GM12878 (cell line): ENCODE data around the gene ZDHHC5. TPM values are rescaled to one million over a fixed set of nuclear protein-coding genes. Genes with fewer than 3 reads are reported as not detected.
A peak's percentile ranks its signal among the peaks of the same experiment; 100 is the strongest.

Experiments
- ATAC-seq: fragments of 200-7000 bp; cut with Tn5 transposase; 3 replicates; pipeline ENCODE4 v1.9.1; 2020; ENCODE audit warnings: mild to moderate bottlenecking, moderate library complexity
- BruUV-seq: library from RNA; stranded (reverse); fragments of 400-500 nt; replicated peaks from 2 replicates; lab custom pipeline; 2021; lab: Mats Ljungman, UMichigan
- CTCF ChIA-PET: fragments of 300-600 bp; sonication (Branson Sonifier 250); formaldehyde crosslinking; extraction: SDS; loops from one replicate; lab custom pipeline; 2021; ENCODE audit warnings: inconsistent platforms; lab: Yijun Ruan, JAX
- POLR2A ChIA-PET: fragments of 350-600 bp; formaldehyde crosslinking; extraction: SDS; loops from one replicate; lab custom pipeline; 2021; ENCODE audit warnings: inconsistent platforms; lab: Charles Lee
- RAD21 ChIA-PET: fragments of 300-600 bp; sonication (Branson Sonifier 250); formaldehyde crosslinking; loops from one replicate; lab custom pipeline; 2023; ENCODE audit warnings: antibody characterized with exemption; ENCODE audit not compliant: unreplicated experiment; lab: Charles Lee
- SMC1A ChIA-PET: fragments of 300-600 bp; sonication (Branson Sonifier 250); formaldehyde crosslinking; loops from one replicate; lab custom pipeline; 2023; ENCODE audit not compliant: unreplicated experiment, uncharacterized antibody; lab: Charles Lee
- DNase-seq: peaks from one replicate; pipeline ENCODE4 v3.0.0-alpha.2; 2011; ENCODE audit warnings: low read depth, low spot score
- FAIRE-seq: peaks from 3 replicates; lab custom pipeline; 2011; peaks lifted over from hg19 to GRCh38; lab: Jason Lieb, UNC
- H2AFZ ChIP-seq: 2 replicates; pipeline ENCODE4 v1.6.0; 2011; ENCODE audit warnings: low read depth, low read length, control low read depth; ENCODE audit not compliant: control insufficient read depth
- H3K27ac ChIP-seq: 2 replicates; pipeline ENCODE4 v1.5.1; 2011; ENCODE audit warnings: control low read depth; ENCODE audit not compliant: control insufficient read depth, insufficient read depth
- H3K27me3 ChIP-seq, 2 experiments: replicated peaks in 1 of 2; 2 replicates each; pipeline versions ENCODE4 v1.6.0 to v1.6.1; 2011; ENCODE audit warnings: low read length in 1 of 2; ENCODE audit not compliant: control insufficient read depth in 2 of 2, insufficient read depth in 2 of 2
- H3K36me3 ChIP-seq, 2 experiments: 2 replicates each; pipeline ENCODE4 v1.5.1; 2011; ENCODE audit warnings: low read length in 1 of 2; ENCODE audit not compliant: control insufficient read depth in 2 of 2, insufficient read depth in 2 of 2
- H3K4me1 ChIP-seq: 2 replicates; pipeline ENCODE4 v1.6.1; 2011; ENCODE audit warnings: mild to moderate bottlenecking, low read length, moderate library complexity, mixed read lengths; ENCODE audit not compliant: control insufficient read depth, insufficient read depth
- H3K4me2 ChIP-seq: 2 replicates; pipeline ENCODE4 v1.6.0; 2011; ENCODE audit warnings: control low read depth; ENCODE audit not compliant: control insufficient read depth, insufficient read depth
- H3K4me3 ChIP-seq: fragments of 200-600 bp; sonication (generic); 2 replicates; pipeline ENCODE4 v1.5.1; 2016
- H3K79me2 ChIP-seq: 2 replicates; pipeline ENCODE4 v1.6.0; 2011; ENCODE audit warnings: low read length; ENCODE audit not compliant: control insufficient read depth, insufficient read depth
- H3K9ac ChIP-seq: 2 replicates; pipeline ENCODE4 v1.8.0; 2011; ENCODE audit warnings: low read length, control low read depth, mixed read lengths; ENCODE audit not compliant: control insufficient read depth, insufficient read depth
- H3K9me3 ChIP-seq: replicated peaks from 3 replicates; pipeline ENCODE4 v1.5.1; 2011; ENCODE audit warnings: mild to moderate bottlenecking, low read length; ENCODE audit not compliant: control insufficient read depth, insufficient read depth
- H4K20me1 ChIP-seq: 2 replicates; pipeline ENCODE4 v1.6.0; 2011; ENCODE audit not compliant: control insufficient read depth, insufficient read depth
- E2F8 ChIP-seq: fragments of 450-650 bp; IDR thresholded peaks from 2 replicates; pipeline ENCODE4 v1.6.1; 2018; ENCODE audit warnings: mild to moderate bottlenecking, low read depth, moderate library complexity; ENCODE audit not compliant: partially characterized antibody
- ETV6 ChIP-seq, 2 experiments: fragments of 450-650 bp in 1 of 2; IDR thresholded peaks in 1 of 2; conservative IDR thresholded peaks in 1 of 2; 2 replicates each; pipeline ENCODE4 v1.6.1; 2014; ENCODE audit warnings: antibody characterized with exemption in 1 of 2, borderline replicate concordance in 1 of 2, low read depth in 1 of 2, mild to moderate bottlenecking in 1 of 2, moderate library complexity in 1 of 2
- HDGF ChIP-seq: fragments of 450-650 bp; IDR thresholded peaks from 2 replicates; pipeline ENCODE4 v1.6.1; 2016; ENCODE audit warnings: antibody characterized with exemption
- NFXL1 ChIP-seq: fragments of 450-650 bp; IDR thresholded peaks from 2 replicates; pipeline ENCODE4 v1.6.1; 2017; ENCODE audit warnings: antibody characterized with exemption, mild to moderate bottlenecking, borderline replicate concordance
- NR2C1 ChIP-seq: fragments of 450-650 bp; IDR thresholded peaks from 2 replicates; pipeline ENCODE4 v1.6.1; 2017; ENCODE audit warnings: antibody characterized with exemption, mild to moderate bottlenecking, moderate library complexity
- RCOR1 ChIP-seq: conservative IDR thresholded peaks from 2 replicates; pipeline ENCODE4 v1.6.1; 2012; ENCODE audit warnings: low read depth, low read length, improper control_type of control experiment
- TCF3 ChIP-seq: IDR thresholded peaks from 2 replicates; pipeline ENCODE4 v1.6.1; 2012; ENCODE audit warnings: low read depth, mild to moderate bottlenecking, low read length, borderline replicate concordance; ENCODE audit not compliant: insufficient read depth
- WGBS: methylation state at CpG from one replicate; pipeline ENCODE4 v1.1.6; 2016; ENCODE audit warnings: low lambda C conversion rate; ENCODE audit not compliant: insufficient replicate concordance, insufficient coverage; ENCODE audit errors: missing lambda C conversion rate; 5-methylcytosine and 5-hydroxymethylcytosine counted together
- in situ Hi-C: fragments of 300-500 bp; cut with MboI; formaldehyde crosslinking; loops from 9 replicates; pipeline ENCODE4 v1.14.3; 2018; ENCODE audit warnings: mixed read lengths
- intact Hi-C: fragments of 100-400 bp; cut with micrococcal nuclease; formaldehyde crosslinking; loops from one replicate; pipeline ENCODE4 v1.14.2; 2022; ENCODE audit not compliant: unreplicated experiment
- polyA plus RNA-seq, 11 experiments: library from polyadenylated mRNA; depleted of rRNA in 4 of 11; unstranded in 6 of 11; stranded (reverse) in 5 of 11; fragments of >200 nt; fragmentation: Nextera tagmentation in 4 of 11; fragmentation: Illumina TruSeq in 1 of 11; extraction: Ambion mirVana in 4 of 11; extraction: Trizol in 1 of 11; gene quantifications; 1 replicate in 1 of 11; 2 replicates in 10 of 11; pipeline versions ENCODE4 v1.2.1 to v1.2.3, GENCODE V29; 2011 to 2016; ENCODE audit warnings: inconsistent platforms in 2 of 11, missing spikeins in 2 of 11, low read depth in 1 of 11
- total RNA-seq, 4 experiments: library from RNA; depleted of rRNA in 3 of 4; stranded (reverse); fragments of >200 nt in 3 of 4; fragmentation: Illumina TruSeq in 1 of 4; extraction: Trizol in 1 of 4; gene quantifications; 2 replicates each; pipeline versions ENCODE4 v1.2.1 to v1.2.3, GENCODE V29; 2013 to 2021
- TF ChIP-seq, protein P1 (sequence below): IDR thresholded peaks from 2 replicates; pipeline ENCODE4 v1.6.1; 2012; ENCODE audit warnings: improper control_type of control experiment, low read depth, low read length; ENCODE audit not compliant: insufficient replicate concordance
- TF ChIP-seq, protein P2 (sequence below): fragments of 450-650 bp; IDR thresholded peaks from 2 replicates; pipeline ENCODE4 v1.6.1; 2014; ENCODE audit warnings: mild to moderate bottlenecking
- TF ChIP-seq, protein P3 (sequence below): IDR thresholded peaks from 2 replicates; pipeline ENCODE4 v1.6.1; 2011; ENCODE audit warnings: mild to moderate bottlenecking, low read depth, low read length, moderate library complexity; ENCODE audit not compliant: insufficient replicate concordance

ZDHHC5 gene
- total and polyA plus RNA-seq, 10 of the 15 experiments (the other 5 are each of a cell fraction or from before 2014, with no cell fraction given): 3.9 to 61.3 (median 37.6) TPM

DNA sequence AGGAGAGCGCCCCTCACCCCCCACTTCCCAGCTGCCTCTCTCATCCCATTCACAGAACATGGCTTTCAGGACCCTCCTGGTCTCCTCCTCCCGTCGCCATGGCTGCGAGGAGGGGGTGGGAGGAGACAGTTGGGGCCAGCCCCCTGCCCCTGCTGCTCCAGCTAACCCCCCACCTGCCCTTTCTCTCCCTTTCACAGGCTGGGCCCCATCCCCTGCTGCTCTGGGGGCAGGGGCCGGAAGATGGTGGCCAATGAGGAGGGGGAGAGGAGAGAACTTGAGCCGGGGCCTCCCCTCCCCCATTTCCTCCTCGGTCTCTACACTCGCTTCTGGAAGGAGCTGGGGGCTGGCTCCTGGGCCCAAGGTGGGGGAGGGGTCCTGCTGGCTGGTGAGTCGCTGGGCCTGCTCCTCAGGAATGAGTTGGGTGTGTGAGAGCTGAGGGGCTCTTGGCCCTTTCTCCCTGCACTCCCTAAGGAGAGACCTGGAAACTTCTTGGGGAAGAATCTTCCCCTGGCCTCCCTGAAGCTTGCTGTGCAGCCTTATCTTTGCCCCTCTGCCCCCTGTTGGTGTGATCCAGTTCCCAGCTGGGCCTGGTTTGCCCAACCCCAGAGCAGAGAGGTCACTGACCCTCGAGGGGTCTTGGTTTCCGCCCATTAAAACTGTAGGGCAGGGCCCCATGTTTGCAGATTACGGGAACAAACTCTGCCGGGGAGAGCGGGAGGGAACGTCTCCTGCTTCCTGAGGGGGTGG, 28.4 kb upstream of the ZDHHC5 start:
- no peak for FAIRE-seq
- POLR2A ChIA-PET: interaction anchor here (0.6 to 2.1 kb wide), 2 partner anchors 9 to 34 kb away, joined by 3 to 10 read pairs; no protein-coding TSS in a partner anchor
- in situ Hi-C loops: loop anchor here (5.0 kb wide), 3 partner anchors 72 to 292 kb away; partner anchors contain the start of gene UBE2L6
- TF ChIP-seq, protein P1, sequence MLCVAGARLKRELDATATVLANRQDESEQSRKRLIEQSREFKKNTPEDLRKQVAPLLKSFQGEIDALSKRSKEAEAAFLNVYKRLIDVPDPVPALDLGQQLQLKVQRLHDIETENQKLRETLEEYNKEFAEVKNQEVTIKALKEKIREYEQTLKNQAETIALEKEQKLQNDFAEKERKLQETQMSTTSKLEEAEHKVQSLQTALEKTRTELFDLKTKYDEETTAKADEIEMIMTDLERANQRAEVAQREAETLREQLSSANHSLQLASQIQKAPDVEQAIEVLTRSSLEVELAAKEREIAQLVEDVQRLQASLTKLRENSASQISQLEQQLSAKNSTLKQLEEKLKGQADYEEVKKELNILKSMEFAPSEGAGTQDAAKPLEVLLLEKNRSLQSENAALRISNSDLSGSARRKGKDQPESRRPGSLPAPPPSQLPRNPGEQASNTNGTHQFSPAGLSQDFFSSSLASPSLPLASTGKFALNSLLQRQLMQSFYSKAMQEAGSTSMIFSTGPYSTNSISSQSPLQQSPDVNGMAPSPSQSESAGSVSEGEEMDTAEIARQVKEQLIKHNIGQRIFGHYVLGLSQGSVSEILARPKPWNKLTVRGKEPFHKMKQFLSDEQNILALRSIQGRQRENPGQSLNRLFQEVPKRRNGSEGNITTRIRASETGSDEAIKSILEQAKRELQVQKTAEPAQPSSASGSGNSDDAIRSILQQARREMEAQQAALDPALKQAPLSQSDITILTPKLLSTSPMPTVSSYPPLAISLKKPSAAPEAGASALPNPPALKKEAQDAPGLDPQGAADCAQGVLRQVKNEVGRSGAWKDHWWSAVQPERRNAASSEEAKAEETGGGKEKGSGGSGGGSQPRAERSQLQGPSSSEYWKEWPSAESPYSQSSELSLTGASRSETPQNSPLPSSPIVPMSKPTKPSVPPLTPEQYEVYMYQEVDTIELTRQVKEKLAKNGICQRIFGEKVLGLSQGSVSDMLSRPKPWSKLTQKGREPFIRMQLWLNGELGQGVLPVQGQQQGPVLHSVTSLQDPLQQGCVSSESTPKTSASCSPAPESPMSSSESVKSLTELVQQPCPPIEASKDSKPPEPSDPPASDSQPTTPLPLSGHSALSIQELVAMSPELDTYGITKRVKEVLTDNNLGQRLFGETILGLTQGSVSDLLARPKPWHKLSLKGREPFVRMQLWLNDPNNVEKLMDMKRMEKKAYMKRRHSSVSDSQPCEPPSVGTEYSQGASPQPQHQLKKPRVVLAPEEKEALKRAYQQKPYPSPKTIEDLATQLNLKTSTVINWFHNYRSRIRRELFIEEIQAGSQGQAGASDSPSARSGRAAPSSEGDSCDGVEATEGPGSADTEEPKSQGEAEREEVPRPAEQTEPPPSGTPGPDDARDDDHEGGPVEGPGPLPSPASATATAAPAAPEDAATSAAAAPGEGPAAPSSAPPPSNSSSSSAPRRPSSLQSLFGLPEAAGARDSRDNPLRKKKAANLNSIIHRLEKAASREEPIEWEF: no peak
- TF ChIP-seq RCOR1 (no peak), TCF3 (no peak), NFXL1 (no peak), E2F8 (no peak), HDGF (no peak), NR2C1 (no peak), ETV6 (conservative IDR thresholded peaks at IDR 0.05 in 1 of 2, IDR thresholded peaks at IDR 0.05 in 1 of 2; ENCODE audit: borderline replicate concordance in 1 of 2, low read depth in 1 of 2) (no peak)
- TF ChIP-seq, protein P2, sequence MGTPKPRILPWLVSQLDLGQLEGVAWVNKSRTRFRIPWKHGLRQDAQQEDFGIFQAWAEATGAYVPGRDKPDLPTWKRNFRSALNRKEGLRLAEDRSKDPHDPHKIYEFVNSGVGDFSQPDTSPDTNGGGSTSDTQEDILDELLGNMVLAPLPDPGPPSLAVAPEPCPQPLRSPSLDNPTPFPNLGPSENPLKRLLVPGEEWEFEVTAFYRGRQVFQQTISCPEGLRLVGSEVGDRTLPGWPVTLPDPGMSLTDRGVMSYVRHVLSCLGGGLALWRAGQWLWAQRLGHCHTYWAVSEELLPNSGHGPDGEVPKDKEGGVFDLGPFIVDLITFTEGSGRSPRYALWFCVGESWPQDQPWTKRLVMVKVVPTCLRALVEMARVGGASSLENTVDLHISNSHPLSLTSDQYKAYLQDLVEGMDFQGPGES: no peak
- TF ChIP-seq, protein P3, sequence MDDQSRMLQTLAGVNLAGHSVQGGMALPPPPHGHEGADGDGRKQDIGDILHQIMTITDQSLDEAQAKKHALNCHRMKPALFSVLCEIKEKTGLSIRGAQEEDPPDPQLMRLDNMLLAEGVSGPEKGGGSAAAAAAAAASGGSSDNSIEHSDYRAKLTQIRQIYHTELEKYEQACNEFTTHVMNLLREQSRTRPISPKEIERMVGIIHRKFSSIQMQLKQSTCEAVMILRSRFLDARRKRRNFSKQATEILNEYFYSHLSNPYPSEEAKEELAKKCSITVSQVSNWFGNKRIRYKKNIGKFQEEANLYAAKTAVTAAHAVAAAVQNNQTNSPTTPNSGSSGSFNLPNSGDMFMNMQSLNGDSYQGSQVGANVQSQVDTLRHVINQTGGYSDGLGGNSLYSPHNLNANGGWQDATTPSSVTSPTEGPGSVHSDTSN: no peak

More for the DNA sequence above, 28.4 kb upstream of the ZDHHC5 start:
- H3K27ac ChIP-seq: no peak overlapping the region
- ATAC-seq (no peak; the same call in 2 of the 3 replicates), DNase-seq (no peak)
- CTCF ChIA-PET: interaction anchor here (0.6 to 13.9 kb wide), 12 partner anchors 8 to 295 kb away, joined by 3 to 319 read pairs (median 26); partner anchors contain the start of genes RTN4RL2, TIMM10 and UBE2L6
- no TSS peak for BruUV-seq
- H3K9me3 ChIP-seq: no peaks in the 10 kb centered on the region
- no peak overlapping the region for H3K9ac ChIP-seq
- H2AFZ ChIP-seq: peak overlapping the region; percentile 69
- peaks cover 9% of the 10 kb centered on the region; the same call in 1 of the 2 replicates for H3K4me1 ChIP-seq
- H3K4me2 ChIP-seq: peak overlapping the region; percentile 84
- RAD21 ChIA-PET: interaction anchor here (2.1 to 5.2 kb wide), 5 partner anchors 71 to 294 kb away, joined by 6 to 83 read pairs (median 17); partner anchors contain the start of gene UBE2L6
- no peaks in the 10 kb centered on the region for H3K79me2 ChIP-seq
- WGBS: 32% methylated on average over 15 of the region's 15 CpGs
- SMC1A ChIA-PET: interaction anchor here (0.6 to 5.8 kb wide), 7 partner anchors 38 to 294 kb away, joined by 3 to 45 read pairs (median 11); partner anchors contain the start of gene UBE2L6
- H3K27me3 ChIP-seq: no peaks in the 10 kb centered on the region; a peak in 1 of 4 replicates
- H4K20me1 ChIP-seq: no peaks in the 10 kb centered on the region
- no peaks in the 10 kb centered on the region for H3K36me3 ChIP-seq
- peak overlapping the region; percentile 82; the same call in 1 of the 2 replicates for H3K4me3 ChIP-seq
- intact Hi-C loops: no loop called here
